GM18502 (cell line): ENCODE measurements around the gene KCNH1.
"Not testable (repeated sequence)": the region's sequence is repeated elsewhere in the genome, so short reads cannot be mapped to it uniquely, and the experiment has no call there.

Source experiments
- ATAC-seq: cut with Tn5 transposase; IDR thresholded peaks from one replicate; pipeline ENCODE4 v1.9.1; 2021; ENCODE audit warnings: mild to moderate bottlenecking; ENCODE audit not compliant: unreplicated experiment, poor library complexity

KCNH1 gene

DNA sequence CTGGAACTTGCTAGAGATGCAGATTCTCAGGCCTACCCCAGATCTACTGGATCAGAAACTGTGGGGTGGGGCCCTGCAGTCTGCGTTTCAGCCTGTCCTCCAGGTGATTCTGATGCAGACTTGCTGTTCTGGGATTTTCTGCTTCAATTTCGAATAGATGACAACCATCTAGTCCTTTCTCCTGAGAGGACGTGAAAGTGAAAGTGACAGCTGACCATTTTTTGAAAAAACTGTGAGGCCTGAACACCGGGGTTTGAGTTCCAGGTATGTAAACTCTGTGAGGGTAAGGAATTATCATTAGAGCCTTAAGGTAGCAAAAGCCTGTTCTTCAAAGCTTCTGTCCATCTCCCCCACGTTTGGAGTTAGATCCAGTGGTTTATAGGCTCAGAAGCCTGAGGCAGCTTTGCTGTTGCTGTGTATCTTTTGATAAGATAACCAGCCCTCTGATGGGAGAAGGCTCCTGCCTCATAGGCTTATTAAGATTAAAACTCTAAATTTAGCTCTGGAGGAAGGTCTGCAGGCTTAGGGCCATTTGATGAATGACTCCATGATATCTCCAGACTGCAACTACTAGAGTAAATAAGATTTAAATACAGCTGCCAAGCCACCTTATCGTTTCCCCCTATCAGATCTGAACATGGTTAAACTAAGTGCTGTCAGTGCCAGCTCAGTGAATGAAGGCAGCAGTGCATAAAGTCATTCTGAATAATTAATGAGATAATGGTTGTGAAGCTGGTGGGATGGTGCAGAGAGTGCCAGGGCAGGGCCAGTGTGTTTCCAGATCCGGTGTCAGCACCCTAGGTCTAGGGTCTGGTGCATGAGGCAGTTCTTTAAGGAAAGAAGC, 470.0 kb downstream of the KCNH1 start:
- ATAC-seq, result no peak

DNA sequence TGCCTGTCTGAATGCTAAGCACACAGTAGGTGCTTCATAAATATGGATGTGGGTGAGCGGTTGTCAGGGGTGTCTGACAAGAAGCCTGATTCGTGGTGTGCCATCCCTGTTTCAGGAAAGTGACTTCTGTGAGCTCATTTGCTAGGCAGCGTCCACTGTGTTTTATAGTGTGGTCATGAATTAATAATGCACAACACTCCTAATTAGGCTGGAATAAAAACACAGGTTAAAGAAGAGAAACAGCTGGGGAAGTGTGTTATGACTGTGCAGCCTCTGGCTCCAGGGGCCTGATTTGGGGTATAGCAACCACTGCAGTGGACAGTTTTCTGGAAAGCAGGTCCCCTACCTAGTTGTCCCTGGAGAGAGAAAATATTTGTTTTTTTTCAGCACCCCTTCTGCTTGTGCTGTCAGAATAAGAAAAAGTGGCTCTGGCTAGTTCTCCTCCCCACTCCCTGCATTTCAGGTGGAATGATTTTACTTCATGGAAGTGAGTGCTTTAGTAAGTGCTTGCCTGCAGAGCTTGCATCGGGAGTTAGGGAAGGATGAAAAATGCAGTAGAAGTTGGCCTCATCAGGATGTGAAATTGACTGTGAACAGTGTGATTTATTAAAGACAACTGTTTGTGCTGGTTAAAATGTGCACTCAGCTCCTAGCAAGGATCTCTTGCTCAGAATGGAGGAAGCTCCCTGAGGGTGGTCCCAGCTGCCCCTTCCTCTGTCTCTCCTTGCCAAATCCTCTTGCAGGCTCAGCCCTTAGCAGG, 471.5 kb downstream of the KCNH1 start:
- ATAC-seq, result no peak

DNA sequence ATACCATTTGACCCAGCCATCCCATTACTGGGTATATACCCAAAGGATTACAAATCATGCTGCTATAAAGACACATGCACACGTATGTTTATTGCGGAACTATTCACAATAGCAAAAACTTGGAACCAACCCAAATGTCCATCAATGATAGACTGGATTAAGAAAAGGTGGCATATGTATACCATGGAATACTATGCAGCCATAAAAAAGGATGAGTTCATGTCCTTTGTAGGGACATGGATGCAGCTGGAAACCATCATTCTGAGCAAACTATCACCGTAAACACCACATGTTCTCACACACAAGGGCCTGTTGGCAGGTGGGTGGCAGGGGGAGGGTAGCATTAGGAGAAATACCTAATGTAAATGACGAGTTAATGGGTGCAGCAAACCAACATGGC, 472.4 kb downstream of the KCNH1 start:
- not testable (repeated sequence) for ATAC-seq

DNA sequence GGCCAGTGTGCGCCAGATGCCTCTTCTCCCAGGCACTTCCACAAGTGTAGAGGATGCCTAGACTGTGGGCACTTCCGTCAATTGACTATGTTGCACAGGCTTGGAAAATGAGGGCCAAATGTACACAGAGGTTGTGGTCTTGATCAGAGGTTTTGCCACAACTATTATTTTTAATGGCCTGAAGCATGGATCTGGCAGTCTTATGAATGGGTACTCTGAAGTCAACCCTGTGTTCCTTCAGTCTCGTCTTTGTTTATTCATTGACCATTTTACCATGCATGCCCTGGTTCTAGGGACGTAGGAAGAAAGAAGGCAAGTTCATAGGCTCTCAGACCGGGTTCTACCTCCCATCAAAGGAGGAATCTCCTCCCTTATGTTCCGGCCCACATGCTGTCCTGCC, 476.1 kb downstream of the KCNH1 start:
- ATAC-seq, result no peak

DNA sequence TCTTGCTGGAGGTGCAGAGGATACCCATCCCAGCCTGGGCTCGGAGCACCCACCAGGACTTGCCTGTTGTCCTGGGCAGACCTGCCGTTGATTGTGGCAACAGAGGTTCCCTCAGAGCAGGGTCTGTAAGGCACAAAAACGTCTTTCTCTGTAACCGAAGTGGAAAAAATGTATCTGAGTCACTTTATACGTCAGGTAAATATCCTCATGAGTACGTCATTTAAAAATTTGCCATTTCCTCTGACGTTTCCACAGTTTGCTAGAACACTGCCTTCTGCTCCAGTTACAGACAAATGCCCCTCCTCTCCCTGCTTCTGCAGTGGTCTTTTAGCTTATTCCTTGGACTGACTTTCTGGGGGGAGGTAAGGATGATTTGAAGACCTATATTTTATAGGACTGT, 478.4 kb downstream of the KCNH1 start:
- no peak for ATAC-seq

DNA sequence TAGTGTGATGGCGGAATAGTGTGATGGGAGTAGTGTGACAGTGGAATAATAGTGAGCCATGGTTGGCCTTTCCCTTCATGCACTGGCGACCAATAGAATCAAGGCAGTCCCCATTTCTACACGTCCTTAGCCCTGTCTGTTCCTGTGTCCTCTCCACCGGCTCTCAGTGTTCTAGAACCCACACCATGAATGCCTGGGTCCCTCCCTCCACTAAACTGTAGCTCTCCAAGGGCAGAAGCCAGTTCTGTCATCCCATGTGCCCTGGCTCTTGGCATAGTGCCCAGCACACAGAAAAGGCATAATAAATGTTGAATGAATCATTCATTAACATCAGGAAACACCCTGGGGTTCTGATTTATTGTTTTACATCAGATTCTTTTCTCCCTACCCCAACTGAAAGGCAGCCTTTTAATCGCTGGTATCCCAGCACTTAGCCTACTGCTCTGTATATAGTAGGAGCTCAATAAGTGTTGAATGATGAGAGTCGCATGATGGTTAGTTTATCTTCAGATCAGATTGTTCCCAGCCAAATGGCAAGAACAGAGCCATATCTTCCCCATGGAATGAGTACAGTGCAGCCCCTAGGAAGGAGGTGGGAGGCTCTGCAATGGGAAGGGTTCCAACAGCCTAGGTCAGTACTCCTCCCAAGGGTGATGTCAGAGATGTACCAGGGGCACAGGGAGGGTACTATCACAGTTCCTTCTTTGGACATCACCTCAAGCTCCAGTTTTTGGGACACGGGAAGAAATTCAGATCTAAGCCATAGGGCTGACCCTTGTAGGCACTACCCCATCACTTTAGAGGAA, 479.6 kb downstream of the KCNH1 start:
- ATAC-seq, result no peak

DNA sequence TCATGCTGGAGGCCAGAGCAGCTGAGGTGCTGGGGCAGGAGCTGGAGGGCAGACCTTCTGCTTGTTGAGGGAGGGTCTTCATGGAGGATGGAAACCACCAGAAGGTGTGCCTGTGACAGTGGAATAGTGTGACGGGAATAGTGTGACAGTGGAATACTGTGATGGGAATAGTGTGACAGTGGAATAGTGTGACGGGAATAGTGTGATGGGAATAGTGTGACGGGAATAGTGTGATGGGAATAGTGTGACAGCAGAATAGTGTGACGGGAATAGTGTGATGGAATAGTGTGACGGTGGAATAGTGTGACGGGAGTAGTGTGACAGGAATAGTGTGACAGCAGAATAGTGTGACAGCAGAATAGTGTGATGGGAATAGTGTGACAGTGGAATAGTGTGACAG, 480.2 kb downstream of the KCNH1 start:
- no peak for ATAC-seq

DNA sequence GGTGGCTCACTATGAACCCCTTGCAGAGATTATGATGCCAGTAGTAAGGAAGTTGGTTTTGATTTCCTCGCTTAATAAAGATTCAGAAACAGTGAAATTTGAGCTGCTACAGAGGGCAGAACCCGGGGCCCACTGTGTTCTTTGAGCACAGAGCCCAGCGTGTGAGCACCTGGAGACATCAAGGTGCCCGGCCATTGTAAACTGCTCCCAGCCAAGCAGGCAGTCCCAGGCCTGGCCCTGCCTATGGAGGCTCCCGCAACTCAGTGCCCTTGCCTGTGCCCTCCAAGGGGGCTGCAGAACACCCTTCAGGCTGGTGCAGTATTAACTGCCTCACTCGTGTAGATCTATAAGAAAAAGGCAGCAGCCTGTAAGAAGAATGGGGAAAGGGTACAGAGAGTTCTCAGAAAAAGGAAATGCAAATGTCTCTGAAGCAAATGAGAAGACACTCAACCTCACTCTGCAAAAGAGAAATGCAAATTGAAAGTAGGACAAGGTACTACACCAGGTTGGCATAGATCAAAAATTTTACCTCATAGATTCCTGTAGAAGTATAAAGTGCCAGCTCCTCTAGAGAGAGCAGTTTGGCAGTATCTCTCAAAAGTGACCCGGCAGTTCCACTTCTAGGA, 481.5 kb downstream of the KCNH1 start:
- ATAC-seq, result no peak

DNA sequence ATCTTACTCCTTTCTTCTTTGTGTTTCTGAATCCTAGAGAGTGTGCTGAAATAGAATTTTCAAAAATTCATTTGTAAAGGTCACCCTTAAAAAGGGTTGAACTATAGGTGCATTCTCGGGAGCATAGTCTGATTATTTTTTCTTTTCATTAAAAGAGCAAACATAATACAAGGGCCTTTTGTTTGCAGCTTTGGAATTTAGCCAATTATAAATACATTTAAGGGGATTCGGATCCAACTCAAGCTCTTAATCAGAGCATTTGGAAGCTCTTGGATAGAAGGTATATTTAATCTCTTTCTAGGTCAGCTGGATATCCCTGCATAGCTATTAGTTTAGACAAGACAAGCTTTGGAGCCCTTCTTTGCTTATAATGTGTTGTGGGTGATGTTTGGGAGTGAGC, 483.5 kb downstream of the KCNH1 start:
- ATAC-seq, result no peak

DNA sequence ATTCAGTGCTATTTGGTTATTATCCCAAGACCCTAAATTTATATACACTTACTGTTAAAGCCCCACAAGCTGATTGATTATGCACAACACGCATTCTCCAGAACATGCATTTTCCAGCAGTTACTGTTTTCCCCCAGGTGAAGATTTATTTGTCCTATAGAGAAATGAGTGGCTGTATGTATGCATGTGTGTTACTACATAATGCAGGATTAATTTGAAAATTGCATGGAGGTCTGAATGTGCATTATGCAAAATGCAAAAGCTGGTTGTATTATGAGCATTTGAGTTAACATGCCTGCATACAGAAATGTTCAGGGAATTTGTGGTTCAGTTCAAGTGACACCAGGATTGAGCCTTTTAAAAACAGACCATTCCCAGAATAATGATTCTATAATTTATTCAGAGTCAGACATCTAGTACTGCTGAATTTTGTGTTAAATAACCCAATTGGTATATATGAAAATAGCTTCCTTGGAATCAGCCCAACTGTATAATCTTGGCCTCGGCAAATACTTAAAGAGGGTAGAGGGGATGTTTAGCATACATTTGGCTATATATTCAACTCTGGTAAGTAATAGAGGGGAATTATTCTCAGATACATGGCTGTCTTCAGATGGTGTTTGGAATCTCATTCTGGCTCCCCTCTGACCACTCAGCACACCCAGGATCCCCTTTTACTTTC, 485.2 kb downstream of the KCNH1 start:
- ATAC-seq, result no peak

DNA sequence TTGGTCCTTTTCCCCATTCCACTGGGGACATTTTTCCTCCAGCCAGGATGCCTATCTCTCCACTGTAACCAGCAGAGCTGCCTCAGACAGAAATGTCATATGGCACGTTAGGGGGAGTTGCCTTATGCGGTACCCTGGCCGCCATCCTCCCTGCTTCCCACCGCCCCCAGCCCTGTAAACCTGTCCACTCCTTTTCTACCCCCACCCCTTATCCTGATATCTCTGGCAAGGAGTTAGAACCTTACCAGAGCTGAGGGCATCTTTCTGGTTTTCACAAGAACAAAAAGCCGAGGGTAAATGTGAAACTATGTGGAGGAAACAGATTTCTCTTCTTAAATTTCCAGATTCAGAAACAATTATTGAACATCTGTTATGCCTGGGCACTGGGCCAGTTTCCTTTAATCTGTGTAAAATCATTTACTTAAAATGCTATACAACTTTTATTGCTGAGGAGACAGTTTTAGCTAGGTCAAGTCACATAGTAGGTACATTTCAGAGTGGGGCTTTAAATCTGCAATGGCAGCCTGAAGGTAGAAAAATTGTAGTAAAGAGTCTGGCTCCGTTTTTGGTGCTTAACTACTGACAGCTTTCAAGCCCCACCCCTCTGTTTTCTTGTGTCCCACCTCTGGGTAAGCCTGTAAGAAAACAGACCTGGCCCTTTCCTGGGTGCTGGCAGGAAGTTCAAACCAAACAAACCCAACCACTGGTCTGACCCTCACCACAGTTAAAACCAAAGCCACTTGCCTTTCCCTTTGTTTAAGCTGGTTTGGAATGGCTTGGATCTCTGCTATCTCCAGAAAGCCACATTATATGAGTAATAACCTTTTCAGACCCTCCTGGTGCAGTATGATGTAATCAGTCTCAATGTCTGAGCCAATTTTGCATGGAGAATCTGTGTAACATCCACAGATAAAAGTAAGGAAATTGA, 486.3 kb downstream of the KCNH1 start:
- no peak for ATAC-seq

DNA sequence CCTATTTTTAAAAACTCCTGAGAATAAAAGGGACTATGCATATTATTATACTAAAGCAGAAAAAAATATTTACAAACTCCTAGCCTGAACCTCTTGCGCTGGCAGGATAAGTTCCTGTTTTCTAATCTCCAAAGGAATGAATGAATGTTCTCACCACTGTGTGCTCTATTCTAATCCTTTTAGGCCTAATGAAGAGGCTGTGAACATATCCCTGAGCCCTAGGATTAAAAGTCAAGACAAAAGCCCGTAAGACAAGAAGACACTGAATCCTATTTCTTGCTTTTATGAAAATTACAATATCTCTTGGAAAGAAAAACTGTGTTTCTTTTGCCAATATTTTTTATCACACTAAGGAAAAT, 487.7 kb downstream of the KCNH1 start:
- ATAC-seq, result no peak

DNA sequence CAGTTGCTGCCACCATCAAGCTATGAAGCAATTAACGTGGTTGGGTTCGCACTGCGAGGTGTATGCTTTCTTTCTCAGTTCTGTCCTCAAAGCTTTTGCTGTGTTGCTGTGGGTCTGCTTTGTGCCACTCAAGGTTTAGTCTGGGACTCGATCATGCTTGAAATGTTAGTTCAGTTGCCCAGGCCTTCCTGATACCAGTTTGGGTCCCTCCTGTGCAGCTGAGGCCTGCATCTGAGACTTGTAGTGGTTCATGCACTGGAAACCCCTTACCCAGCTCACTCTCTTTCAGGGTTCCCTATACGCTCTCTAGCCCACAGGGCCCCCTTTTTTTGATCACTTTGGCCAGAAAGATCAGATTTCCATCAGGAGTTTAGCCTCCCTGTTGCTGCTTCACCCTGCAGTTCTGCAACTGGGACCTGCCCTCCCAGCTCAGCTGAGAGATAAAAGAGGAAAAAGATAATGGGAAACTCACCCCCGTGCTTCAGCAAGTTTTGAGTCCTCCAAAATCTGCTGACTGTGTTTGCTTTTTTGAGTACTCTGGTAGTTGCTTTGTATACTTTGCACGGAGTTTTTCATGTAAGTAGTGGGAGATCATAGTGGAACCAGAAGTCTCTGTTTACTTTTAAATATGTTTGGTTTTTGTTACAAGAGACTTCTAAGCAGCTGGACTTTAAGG, 488.2 kb downstream of the KCNH1 start:
- no peak for ATAC-seq

DNA sequence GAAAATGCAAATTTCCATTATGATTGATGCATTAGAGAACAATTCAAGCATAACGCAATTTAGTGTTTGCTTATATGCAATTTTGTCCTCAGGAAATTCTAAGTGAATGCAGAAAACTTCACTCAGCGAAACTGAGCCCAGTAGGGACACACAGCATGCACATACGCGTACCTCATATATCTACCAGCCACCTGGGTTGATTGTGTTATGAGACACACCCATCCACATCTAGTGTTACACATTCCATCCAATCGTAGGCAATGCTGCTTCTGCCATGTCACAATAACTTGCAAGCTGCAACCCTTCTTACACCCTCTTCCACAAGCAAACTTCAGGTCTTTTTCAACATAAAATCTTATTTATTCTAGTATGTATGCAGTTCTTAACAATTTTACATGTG, 492.4 kb downstream of the KCNH1 start:
- ATAC-seq, result no peak

DNA sequence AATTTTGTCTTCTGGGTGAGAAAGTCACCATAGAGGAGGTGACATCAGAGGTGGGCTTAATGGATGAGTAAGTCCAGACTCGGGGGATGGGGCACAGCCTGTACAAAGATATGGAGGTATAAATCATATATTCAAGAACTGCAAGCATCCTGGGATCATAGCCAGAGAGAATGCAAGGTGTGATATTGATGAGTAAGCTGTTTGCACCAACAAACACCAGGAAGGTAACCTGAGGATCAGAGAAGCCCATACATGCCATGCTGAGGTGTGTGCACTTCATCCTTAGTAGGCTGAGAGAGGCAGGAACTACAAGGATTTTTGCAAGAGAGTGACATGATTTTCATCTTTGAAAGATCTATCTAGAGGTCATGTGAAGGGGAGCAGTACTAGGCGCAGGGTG, 498.8 kb downstream of the KCNH1 start:
- ATAC-seq, result no peak

DNA sequence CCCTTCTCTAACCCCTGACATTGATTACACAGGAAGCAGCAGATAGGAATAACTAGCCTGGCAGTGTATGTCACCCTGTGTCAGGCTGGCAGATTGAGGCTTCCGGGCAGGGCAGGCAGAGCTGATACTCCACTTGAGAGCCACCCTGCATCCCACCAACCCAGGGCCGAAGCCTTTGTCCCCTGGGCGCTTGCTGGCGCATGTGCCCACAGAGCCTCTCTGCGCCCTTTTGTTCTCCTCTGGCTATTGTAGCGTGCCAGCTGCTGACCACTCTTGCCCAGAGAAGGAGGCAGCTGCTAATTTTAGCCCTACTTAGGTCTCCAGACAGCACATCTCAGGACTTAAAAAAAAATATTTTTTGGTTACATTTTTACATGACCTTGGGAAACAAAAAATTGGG, 500.3 kb downstream of the KCNH1 start:
- ATAC-seq, result no peak

DNA sequence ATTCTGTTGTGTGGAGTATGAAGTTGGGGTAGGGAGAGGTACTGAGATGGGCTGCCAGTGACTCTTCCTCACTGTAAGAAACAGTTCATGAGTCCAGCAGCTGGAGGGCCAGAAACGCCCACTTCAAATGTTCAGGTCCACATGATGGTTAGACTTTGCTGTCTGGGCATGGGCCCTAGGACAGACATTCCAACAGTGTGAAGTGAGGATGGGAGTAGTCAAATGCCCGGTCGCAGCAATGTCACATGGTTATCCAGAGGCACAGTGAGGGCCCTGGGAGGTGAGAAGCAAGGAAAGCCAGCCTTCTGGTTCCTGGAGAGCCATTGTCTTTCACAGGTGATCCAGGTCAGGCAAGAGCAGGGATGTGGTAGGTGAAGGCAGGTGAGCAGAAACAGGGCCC, 500.8 kb downstream of the KCNH1 start:
- ATAC-seq, result no peak

DNA sequence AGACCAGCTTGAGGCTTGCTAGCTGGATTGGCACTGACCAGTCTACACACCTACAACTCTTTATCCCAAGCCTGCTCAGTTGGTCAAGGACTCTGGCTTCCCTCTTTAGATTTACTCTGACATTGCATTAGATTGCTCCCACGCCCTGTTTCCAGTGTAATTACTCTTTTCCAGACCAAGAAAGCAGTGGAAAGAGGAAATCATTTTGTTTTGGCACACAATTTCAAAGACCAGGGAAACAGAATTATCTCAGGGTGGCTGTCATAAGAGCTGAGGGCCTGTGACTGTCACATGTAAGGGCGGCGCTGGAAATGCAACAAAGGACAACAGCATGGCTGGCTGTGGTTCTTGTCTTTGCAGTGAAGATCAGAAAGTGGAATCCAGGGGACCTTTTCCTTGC, 502.5 kb downstream of the KCNH1 start:
- no peak for ATAC-seq
